NT2/D1 (cell line): ENCODE results near the gene GBF1.
A peak's percentile ranks its signal among the peaks of the same experiment; 100 is the strongest.
"Not testable (repeated sequence)": the region's sequence is repeated elsewhere in the genome, so short reads cannot be mapped to it uniquely, and the experiment has no call there.

Experiments used
- DNase-seq: peaks from one replicate; pipeline ENCODE4 v3.0.0-alpha.2; 2011; ENCODE audit warnings: low read depth, low spot score
- H3K27me3 ChIP-seq: 2 replicates; pipeline ENCODE4 v1.6.0; 2011; ENCODE audit warnings: mild to moderate bottlenecking; ENCODE audit not compliant: insufficient read length, insufficient read depth
- H3K36me3 ChIP-seq: 2 replicates; pipeline ENCODE4 v1.6.1; 2011; ENCODE audit warnings: mild to moderate bottlenecking, low read length, mixed read lengths; ENCODE audit not compliant: insufficient read depth, insufficient read length
- H3K4me1 ChIP-seq: 2 replicates; pipeline ENCODE4 v1.5.1; 2011; ENCODE audit not compliant: insufficient read depth, insufficient read length
- H3K4me3 ChIP-seq: 2 replicates; pipeline ENCODE4 v1.5.1; 2011; ENCODE audit warnings: low read depth; ENCODE audit not compliant: insufficient read length
- H3K9ac ChIP-seq: 2 replicates; pipeline ENCODE4 v1.6.0; 2011; ENCODE audit warnings: low read depth; ENCODE audit not compliant: insufficient read length
- H3K9me3 ChIP-seq: 2 replicates; pipeline ENCODE4 v1.5.1; 2011; ENCODE audit warnings: mild to moderate bottlenecking, low read length; ENCODE audit not compliant: insufficient read depth
- SUZ12 ChIP-seq: IDR thresholded peaks from 2 replicates; pipeline ENCODE4 v1.6.1; 2011; ENCODE audit not compliant: insufficient read length, insufficient read depth; ENCODE audit errors: extremely low read depth
- YY1 ChIP-seq: IDR thresholded peaks from 2 replicates; pipeline ENCODE4 v1.6.1; 2011; ENCODE audit not compliant: insufficient read length, insufficient read depth
- ZNF274 ChIP-seq: IDR thresholded peaks from 2 replicates; pipeline ENCODE4 v1.6.1; 2011; ENCODE audit warnings: mild to moderate bottlenecking, low read depth, low read length

Gene GBF1

DNA sequence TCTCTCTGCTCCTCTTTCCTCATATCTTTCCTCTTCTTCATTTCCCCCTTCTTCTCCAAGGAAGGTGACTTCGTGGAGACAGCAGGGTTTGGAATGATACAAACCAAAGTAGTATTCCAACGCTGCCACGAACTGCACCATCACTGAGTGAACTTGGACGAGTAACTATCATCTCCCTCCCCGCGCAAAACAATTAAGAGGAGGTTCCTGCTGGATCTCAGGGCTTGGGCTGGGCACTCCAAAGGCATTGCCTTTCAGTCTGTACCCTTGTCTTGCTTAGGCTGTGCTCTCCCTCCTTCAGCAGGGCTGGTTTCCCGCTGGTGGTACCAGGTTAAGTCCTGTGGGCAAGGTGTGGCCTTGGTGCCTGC, 3.2 kb upstream of the GBF1 start:
- peaks cover 54% of the 10 kb centered on the region for H3K27me3 ChIP-seq
- DNase-seq: no peak
- H3K4me3 ChIP-seq: no peak overlapping the region
- no peak for TF ChIP-seq SUZ12
- no peak for TF ChIP-seq YY1
- no peak for TF ChIP-seq ZNF274
- H3K9me3 ChIP-seq: no peaks in the 10 kb centered on the region
- H3K4me1 ChIP-seq: peaks cover 2% of the 10 kb centered on the region
- H3K9ac ChIP-seq: no peak overlapping the region
- H3K36me3 ChIP-seq: no peaks in the 10 kb centered on the region

- DNase-seq: no peak
- Histone ChIP-seq H3K36me3 (peaks cover 8% of the 10 kb centered on the region), H3K9me3 (no peaks in the 10 kb centered on the region), H3K4me3 (no peak overlapping the region), H3K9ac (no peak overlapping the region), H3K27me3 (peaks cover 49% of the 10 kb centered on the region), H3K4me1 (peaks cover 2% of the 10 kb centered on the region)
- TF ChIP-seq ZNF274: no peak
- TF ChIP-seq YY1: no peak
- no peak for TF ChIP-seq SUZ12
Observed at GRCh38 chr10:102243309-102243708, 2.0 kb upstream of the GBF1 start.

GRCh38 chr10:102245932-102246251, 560 bp downstream of the GBF1 start:
- peak overlapping the region; percentile 79 for H3K4me3 ChIP-seq
- TF ChIP-seq ZNF274 (no peak), YY1 (no peak), SUZ12 (no peak)
- H3K36me3 ChIP-seq: peaks cover 8% of the 10 kb centered on the region
- peaks cover 24% of the 10 kb centered on the region for H3K27me3 ChIP-seq
- H3K9me3 ChIP-seq: no peaks in the 10 kb centered on the region
- peak overlapping the region; percentile 85 for H3K9ac ChIP-seq
- DNase-seq: no peak
- peaks cover 2% of the 10 kb centered on the region for H3K4me1 ChIP-seq

DNA sequence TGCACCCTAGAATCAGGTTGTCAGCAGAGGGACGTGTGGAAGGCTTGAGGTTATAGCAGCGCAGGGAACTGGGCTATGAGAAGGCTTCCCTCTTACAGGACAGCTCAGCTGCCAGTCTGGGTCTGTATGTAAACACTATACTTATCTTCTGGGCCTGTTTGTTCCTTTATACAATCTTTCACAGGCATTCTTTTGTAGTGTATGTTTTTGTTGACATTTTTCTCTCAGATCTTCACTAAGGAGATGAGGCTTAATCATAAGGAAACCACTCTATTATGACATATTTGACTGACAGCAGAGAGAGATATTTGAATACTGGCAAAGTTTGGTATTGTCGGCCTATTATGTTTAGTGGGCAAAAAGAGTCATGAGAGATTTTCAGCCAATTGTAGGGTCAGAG, 929 bp downstream of the GBF1 start:
- no peaks in the 10 kb centered on the region for H3K9me3 ChIP-seq
- peaks cover 2% of the 10 kb centered on the region for H3K4me1 ChIP-seq
- no peak for DNase-seq
- peaks cover 8% of the 10 kb centered on the region for H3K36me3 ChIP-seq
- peak overlapping the region; percentile 85 for H3K9ac ChIP-seq
- H3K27me3 ChIP-seq: peaks cover 20% of the 10 kb centered on the region
- H3K4me3 ChIP-seq: peak overlapping the region; percentile 79
- TF ChIP-seq SUZ12 (no peak), ZNF274 (no peak), YY1 (no peak)

GRCh38 chr10:102247734-102248133, 2.4 kb downstream of the GBF1 start:
- H3K9ac ChIP-seq: no peak overlapping the region
- peaks cover 8% of the 10 kb centered on the region for H3K36me3 ChIP-seq
- no peaks in the 10 kb centered on the region for H3K4me1 ChIP-seq
- H3K27me3 ChIP-seq: peaks cover 9% of the 10 kb centered on the region
- TF ChIP-seq ZNF274: no peak
- no peak for TF ChIP-seq SUZ12
- no peak for TF ChIP-seq YY1
- no peak overlapping the region for H3K4me3 ChIP-seq
- H3K9me3 ChIP-seq: no peaks in the 10 kb centered on the region
- DNase-seq: no peak

DNA sequence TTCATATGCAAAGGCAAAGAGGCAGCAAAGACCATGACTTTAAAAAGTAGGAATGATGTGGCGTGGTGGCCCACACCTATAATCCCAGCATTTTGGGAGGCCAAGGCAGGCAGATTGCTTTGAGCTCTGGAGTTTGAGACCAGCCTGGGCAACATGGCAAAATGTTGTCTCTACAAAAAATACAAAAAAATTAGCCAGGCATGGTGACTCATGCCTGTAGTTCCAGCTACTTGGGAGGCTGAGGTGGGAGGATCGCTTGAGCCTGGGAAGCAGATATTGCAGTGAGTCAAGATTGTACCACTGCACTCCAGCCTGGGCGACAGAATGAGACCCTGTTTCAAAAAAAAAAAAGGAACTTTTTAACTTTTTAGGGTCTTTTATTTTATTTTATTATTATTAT, 7.2 kb downstream of the GBF1 start:
- peaks cover 13% of the 10 kb centered on the region for H3K36me3 ChIP-seq

DNA sequence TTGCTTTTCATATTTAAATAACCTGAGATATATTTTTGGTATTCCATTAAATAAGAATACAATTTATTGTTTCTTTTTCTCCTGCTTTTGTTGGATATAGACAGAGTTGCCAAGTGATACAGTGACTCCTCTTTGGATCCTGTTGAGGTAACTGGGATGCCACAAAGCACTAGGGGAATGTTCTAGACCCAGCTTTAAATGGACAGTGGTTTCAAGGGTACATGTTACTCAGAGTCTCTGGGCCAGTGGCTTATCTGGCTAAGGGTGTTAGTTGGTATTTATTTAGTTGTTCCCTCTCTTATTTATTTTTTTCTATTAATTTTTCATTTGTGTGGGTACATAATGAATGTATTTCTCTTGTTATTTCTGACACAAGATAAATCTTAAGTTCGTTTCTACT, 9.1 kb downstream of the GBF1 start:
- H3K4me3 ChIP-seq: no peak overlapping the region
- H3K4me1 ChIP-seq: no peaks in the 10 kb centered on the region
- no peak overlapping the region for H3K9ac ChIP-seq
- no peaks in the 10 kb centered on the region for H3K27me3 ChIP-seq
- no peak for DNase-seq
- no peaks in the 10 kb centered on the region for H3K9me3 ChIP-seq
- peaks cover 10% of the 10 kb centered on the region for H3K36me3 ChIP-seq
- no peak for TF ChIP-seq YY1
- TF ChIP-seq SUZ12: no peak
- TF ChIP-seq ZNF274: no peak

More for the DNA sequence above, 7.2 kb downstream of the GBF1 start:
- not testable (repeated sequence) for H3K4me1 ChIP-seq, H3K9ac ChIP-seq, H3K4me3 ChIP-seq, DNase-seq, H3K27me3 ChIP-seq, H3K9me3 ChIP-seq

GRCh38 chr10:102255404-102255803, 10.1 kb downstream of the GBF1 start:
- Histone ChIP-seq H3K9ac (no peak overlapping the region), H3K27me3 (no peaks in the 10 kb centered on the region), H3K9me3 (no peaks in the 10 kb centered on the region), H3K4me1 (no peaks in the 10 kb centered on the region), H3K4me3 (no peak overlapping the region), H3K36me3 (peaks cover 19% of the 10 kb centered on the region)
- DNase-seq: no peak
- no peak for TF ChIP-seq ZNF274
- no peak for TF ChIP-seq SUZ12
- TF ChIP-seq YY1: no peak
